Tibial nerve (tissue), 4 donors: ENCODE data around the gene CFAP99. TPM values are rescaled to one million over a fixed set of nuclear protein-coding genes. Genes with fewer than 3 reads are reported as not detected.

Experiments
- DNase-seq, 2 donors: peaks; one replicate each; pipeline ENCODE4 v3.0.0-alpha.2; 2019; ENCODE audit warnings: low spot score in 2 of 2
- H3K27ac ChIP-seq, 4 donors: fragments of 200-600 bp; sonication (generic) in 3 of 4; one replicate each; pipeline ENCODE4 v1.5.1; 2017 to 2019; ENCODE audit warnings: mild to moderate bottlenecking in 1 of 4
- H3K27me3 ChIP-seq, 2 donors: fragments of 200-600 bp; sonication (generic) in 1 of 2; one replicate each; pipeline versions ENCODE4 v1.5.1 to v1.6.0; 2017 to 2019
- H3K36me3 ChIP-seq, 3 donors: fragments of 200-600 bp; sonication (generic); one replicate each; pipeline ENCODE4 v1.5.1; 2018 to 2019
- H3K4me1 ChIP-seq, 4 donors: fragments of 200-600 bp; sonication (generic) in 3 of 4; one replicate each; pipeline ENCODE4 v1.5.1; 2017 to 2019
- H3K4me3 ChIP-seq, 4 donors: fragments of 200-600 bp; sonication (generic) in 3 of 4; one replicate each; pipeline ENCODE4 v1.5.1; 2017 to 2019; ENCODE audit warnings: mild to moderate bottlenecking in 1 of 4, moderate library complexity in 1 of 4
- H3K9me3 ChIP-seq, 4 donors: fragments of 200-600 bp; sonication (generic) in 3 of 4; one replicate each; pipeline ENCODE4 v1.5.1; 2017 to 2019
- CTCF ChIP-seq, 5 experiments: fragments of 200-600 bp in 3 of 5; fragments of 450-650 bp in 2 of 5; sonication (generic) in 3 of 5; IDR thresholded peaks; one replicate each; pipeline ENCODE4 v1.5.1; 2016 to 2019; ENCODE audit warnings: antibody characterized with exemption in 5 of 5, mild to moderate bottlenecking in 3 of 5, moderate library complexity in 2 of 5
- EP300 ChIP-seq, 2 donors: sonication (generic); formaldehyde crosslinking; IDR thresholded peaks; one replicate each; pipeline ENCODE4 v1.6.1; 2017; ENCODE audit warnings: antibody characterized with exemption in 2 of 2, mild to moderate bottlenecking in 1 of 2
- POLR2A ChIP-seq, 2 donors: fragments of 450-650 bp; IDR thresholded peaks; one replicate each; pipeline ENCODE4 v1.6.1; 2017; ENCODE audit warnings: antibody characterized with exemption in 2 of 2, mild to moderate bottlenecking in 2 of 2, moderate library complexity in 2 of 2
- WGBS, 2 donors: methylation state at CpG; one replicate each; pipeline ENCODE4 v1.1.5; 2018; 5-methylcytosine and 5-hydroxymethylcytosine counted together
- total RNA-seq, 4 donors: library from RNA; depleted of rRNA; stranded (reverse); fragments of >200 nt; gene quantifications; one replicate each; pipeline ENCODE4 v1.1.0, GENCODE V29; 2016

Gene CFAP99
- total RNA-seq, 4 donors from 2014 or later = not detected

GRCh38 chr4:2425386-2426068 is 6.8 kb downstream of the CFAP99 start:
- DNase-seq = no peak
- H3K27ac ChIP-seq = no peak overlapping the region
- H3K36me3 ChIP-seq = no peaks in the 10 kb centered on the region
- H3K4me1 ChIP-seq = no peaks in the 10 kb centered on the region
- 91 to 94% methylated on average over 8 to 10 of the region's 13 CpGs for WGBS, 2 donors
- TF ChIP-seq EP300 (IDR thresholded peaks at IDR 0.05) (no peak), POLR2A (IDR thresholded peaks at IDR 0.05) (no peak), CTCF (IDR thresholded peaks at IDR 0.05) (no peak)
- no peaks in the 10 kb centered on the region for H3K9me3 ChIP-seq
- peaks cover 0 to 43% of the 10 kb centered on the region in 2 donors for H3K27me3 ChIP-seq
- H3K4me3 ChIP-seq = no peak overlapping the region

GRCh38 chr4:2426069-2426397 is 7.3 kb downstream of the CFAP99 start:
- Histone ChIP-seq H3K27ac (no peak overlapping the region), H3K36me3 (no peaks in the 10 kb centered on the region), H3K9me3 (no peaks in the 10 kb centered on the region), H3K27me3 (peaks cover 0 to 38% of the 10 kb centered on the region in 2 donors), H3K4me3 (no peak overlapping the region), H3K4me1 (no peaks in the 10 kb centered on the region)
- no peak for DNase-seq
- TF ChIP-seq EP300 (IDR thresholded peaks at IDR 0.05) = no peak
- no peak for TF ChIP-seq POLR2A (IDR thresholded peaks at IDR 0.05)
- TF ChIP-seq CTCF (IDR thresholded peaks at IDR 0.05) = no peak
- 84 to 92% methylated on average over 4 to 7 of the region's 8 CpGs for WGBS, 2 donors

GRCh38 chr4:2426711-2427275 is 8.0 kb downstream of the CFAP99 start:
- Histone ChIP-seq H3K27ac (no peak overlapping the region), H3K4me3 (no peak overlapping the region), H3K36me3 (no peaks in the 10 kb centered on the region), H3K27me3 (peaks cover 0 to 31% of the 10 kb centered on the region in 2 donors), H3K9me3 (no peaks in the 10 kb centered on the region), H3K4me1 (no peaks in the 10 kb centered on the region)
- TF ChIP-seq EP300 (IDR thresholded peaks at IDR 0.05) (no peak), POLR2A (IDR thresholded peaks at IDR 0.05) (no peak), CTCF (IDR thresholded peaks at IDR 0.05) (no peak)
- no peak for DNase-seq
- WGBS, 2 donors = 72 to 87% methylated on average over 8 to 10 of the region's 13 CpGs

- H3K36me3 ChIP-seq = no peaks in the 10 kb centered on the region
- H3K4me1 ChIP-seq = peaks cover 0 to under 1% (median 0%) of the 10 kb centered on the region in 4 donors
- no peak for DNase-seq
- H3K27me3 ChIP-seq = peaks cover 0 to 22% of the 10 kb centered on the region in 2 donors
- WGBS, 2 donors = 78 to 80% methylated on average over 19 to 22 of the region's 23 CpGs
- no peak overlapping the region for H3K27ac ChIP-seq
- H3K4me3 ChIP-seq = no peak overlapping the region
- TF ChIP-seq EP300 (IDR thresholded peaks at IDR 0.05) = no peak
- TF ChIP-seq CTCF (IDR thresholded peaks at IDR 0.05) = no peak
- no peak for TF ChIP-seq POLR2A (IDR thresholded peaks at IDR 0.05)
- no peaks in the 10 kb centered on the region for H3K9me3 ChIP-seq
Observed at GRCh38 chr4:2427383-2428334, 8.9 kb downstream of the CFAP99 start.
